Fibroblast of mammary gland (primary cell): ENCODE data around the gene EML2.

Experiments used
- DNase-seq: peaks from one replicate; pipeline ENCODE4 v3.0.0-alpha.2; 2010; ENCODE audit warnings: low read depth
- H3K4me3 ChIP-seq: 2 replicates; pipeline ENCODE4 v1.5.1; 2011; ENCODE audit warnings: low read depth, mild to moderate bottlenecking, low read length, moderate library complexity; ENCODE audit not compliant: control insufficient read depth
- TF ChIP-seq, protein P1 (sequence below): conservative IDR thresholded peaks from 2 replicates; pipeline ENCODE4 v1.5.1; 2011; ENCODE audit warnings: low read depth, low read length, inconsistent platforms; ENCODE audit not compliant: control insufficient read depth, insufficient read depth

EML2 gene

DNA sequence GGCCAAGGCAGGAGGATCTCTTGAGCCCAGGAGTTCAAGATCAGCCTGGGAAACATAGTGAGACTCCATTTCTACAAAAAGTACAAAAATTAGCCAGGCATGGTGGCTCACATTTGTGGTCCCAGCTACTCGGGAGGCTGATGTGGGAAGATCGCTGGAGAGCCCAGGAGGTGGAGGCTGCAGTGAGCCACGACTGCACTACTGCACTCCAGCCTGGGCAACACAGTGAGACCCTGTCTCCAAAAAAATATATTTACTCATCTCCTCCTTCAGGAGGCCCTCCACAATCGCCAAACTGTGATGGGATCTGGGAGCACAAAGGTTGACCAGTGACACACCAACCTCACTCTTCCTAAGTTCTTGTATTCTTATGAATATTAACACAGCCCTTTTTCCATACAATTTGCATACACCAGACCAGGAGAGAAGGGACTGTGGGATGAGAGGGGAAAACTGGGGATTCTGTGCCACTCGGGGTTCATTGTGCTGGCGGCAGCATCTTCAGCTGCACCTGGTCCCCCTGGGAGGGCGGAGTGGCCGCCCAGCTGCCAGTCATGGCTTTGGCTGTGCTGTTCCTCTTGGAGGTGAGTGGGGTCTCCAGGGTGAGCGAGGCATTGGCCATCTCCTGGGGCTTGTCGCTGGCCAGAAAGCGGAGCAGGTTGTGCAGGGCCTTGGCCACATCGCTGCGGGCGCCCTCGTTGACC lies 48.7 kb downstream of the EML2 start:
- TF ChIP-seq, protein P1, sequence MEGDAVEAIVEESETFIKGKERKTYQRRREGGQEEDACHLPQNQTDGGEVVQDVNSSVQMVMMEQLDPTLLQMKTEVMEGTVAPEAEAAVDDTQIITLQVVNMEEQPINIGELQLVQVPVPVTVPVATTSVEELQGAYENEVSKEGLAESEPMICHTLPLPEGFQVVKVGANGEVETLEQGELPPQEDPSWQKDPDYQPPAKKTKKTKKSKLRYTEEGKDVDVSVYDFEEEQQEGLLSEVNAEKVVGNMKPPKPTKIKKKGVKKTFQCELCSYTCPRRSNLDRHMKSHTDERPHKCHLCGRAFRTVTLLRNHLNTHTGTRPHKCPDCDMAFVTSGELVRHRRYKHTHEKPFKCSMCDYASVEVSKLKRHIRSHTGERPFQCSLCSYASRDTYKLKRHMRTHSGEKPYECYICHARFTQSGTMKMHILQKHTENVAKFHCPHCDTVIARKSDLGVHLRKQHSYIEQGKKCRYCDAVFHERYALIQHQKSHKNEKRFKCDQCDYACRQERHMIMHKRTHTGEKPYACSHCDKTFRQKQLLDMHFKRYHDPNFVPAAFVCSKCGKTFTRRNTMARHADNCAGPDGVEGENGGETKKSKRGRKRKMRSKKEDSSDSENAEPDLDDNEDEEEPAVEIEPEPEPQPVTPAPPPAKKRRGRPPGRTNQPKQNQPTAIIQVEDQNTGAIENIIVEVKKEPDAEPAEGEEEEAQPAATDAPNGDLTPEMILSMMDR: no peak
- no peak overlapping the region for H3K4me3 ChIP-seq
- DNase-seq: no peak

DNA sequence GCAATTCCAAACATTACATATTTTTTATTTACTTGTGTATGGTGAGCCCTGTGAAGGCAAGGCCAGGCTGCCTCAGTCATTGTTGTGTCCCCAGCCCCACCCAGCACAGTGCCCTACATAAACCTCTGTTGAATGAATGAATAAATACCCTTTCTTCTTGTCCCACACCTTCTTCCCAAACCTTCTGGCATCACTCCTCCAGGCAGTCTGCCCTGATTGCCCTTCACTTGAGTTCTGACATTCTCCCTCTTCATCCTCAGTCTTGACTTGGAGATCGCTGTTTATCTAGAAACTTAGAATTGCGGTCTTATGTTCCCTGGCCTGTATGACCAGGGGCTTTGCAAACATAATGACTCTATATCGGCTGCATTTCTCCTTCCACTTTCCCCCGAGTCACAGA lies 49.4 kb downstream of the EML2 start:
- no peak for DNase-seq
- TF ChIP-seq, protein P1: no peak
- no peak overlapping the region for H3K4me3 ChIP-seq

DNA sequence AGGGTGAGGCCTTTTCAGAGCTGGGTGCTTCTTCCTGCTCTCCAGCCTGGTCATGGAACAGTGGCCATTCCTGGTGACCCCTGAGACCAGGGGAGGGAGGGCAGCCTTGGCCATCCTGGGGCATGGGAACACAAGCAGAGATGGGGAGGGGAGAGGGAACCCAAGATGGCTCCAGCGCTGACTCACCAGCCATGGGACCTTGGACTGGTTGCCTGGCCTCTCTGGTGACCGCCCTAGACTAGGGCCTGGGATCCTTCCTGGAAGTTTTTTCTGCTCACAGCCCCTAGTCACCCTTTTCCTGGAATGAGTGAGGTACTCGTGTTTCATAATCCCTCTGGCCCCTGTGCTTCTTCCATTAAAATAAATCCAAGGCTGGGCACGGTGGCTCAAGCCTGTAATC lies 51.3 kb downstream of the EML2 start:
- DNase-seq: peak; percentile 39
- H3K4me3 ChIP-seq: no peak overlapping the region
- TF ChIP-seq, protein P1: no peak

DNA sequence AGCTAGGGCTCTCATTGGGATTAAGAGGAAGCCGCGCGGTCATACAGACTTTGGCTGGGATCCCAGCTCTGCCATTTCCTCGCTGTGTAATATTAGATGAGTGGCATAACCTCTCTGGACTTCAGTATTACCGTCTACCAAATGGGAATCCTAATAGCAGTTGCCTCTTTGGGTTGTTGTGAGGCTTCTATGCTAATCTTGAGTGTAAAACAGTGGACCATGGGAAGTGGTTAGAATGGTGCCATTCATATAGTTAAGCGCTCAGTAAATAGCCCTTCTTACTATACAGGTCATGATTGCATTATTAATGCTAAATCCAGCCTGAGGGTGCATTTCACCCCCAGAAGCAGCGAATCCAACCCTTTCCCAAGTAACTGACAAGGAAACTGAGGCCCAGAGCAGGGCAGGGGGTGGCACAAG lies 54.0 kb downstream of the EML2 start:
- TF ChIP-seq, protein P1: no peak
- DNase-seq: no peak
- peak overlapping the region; percentile 92 for H3K4me3 ChIP-seq

DNA sequence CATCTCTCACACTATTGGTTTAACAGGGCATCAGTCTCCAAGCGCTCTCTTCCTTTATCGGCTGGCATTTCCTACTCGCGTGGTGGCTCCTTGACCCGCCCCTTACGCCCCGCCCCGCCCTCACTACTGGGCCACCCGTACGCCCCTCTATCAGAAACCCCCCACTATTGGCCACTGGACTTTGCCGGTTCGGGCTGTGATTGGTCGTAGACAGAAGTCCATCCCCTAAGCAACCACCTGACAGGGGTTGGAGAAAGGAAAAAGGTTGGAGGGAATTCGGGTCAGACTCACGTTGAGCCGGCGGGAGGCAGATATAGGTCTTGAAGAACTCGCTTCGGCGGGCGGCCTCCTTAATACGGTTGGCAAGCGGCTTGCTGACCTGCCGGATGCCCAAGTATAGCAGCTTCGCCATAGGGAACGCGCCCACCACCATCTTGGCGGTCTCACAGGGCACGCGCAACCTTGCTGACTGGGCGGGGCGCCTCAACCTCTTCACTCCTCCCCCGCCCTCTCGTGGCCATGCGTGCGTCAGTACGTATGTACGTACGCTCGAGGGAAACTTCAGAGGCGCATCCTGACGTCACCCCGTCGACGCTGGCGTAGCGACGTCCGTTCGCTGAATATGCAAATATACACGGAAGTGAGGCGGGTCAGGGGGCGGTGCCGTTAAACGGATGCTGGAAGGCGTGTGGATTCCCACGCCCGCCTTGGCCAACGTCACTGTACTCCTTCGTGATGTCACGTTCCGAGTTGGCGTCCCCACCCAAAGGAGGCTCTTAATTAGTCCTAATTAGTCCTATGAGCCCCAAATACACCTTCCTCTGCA lies 54.7 kb downstream of the EML2 start, which contains the start of gene OPA3:
Gene OPA3 (minus strand): TSS at position 471 of the 826 bp plus-strand sequence. CDS start 38 bp downstream, at position 433.
- peak within 1 kb of the TSS; percentile 92 for H3K4me3 ChIP-seq
- DNase-seq: peak; percentile 100
- TF ChIP-seq, protein P1: no peak

DNA sequence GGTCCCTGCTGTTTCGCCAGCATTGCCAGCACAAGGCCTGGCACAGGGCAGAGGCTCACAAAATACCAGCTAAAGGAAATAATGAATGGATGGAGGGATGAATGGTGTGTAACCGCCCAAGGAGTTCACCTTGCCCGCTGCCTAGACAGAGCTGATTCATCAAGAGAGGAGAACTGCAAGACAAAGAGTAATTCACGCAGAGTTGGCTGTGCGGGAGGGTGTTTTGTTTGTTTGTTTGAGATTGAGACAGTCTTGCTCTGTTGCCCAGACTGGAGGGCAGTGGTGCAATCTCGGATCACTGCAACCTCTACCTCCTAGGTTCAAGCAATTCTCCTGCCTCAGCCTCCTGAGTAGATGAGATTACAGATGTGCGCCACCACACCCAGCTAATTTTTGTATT lies 57.6 kb downstream of the EML2 start:
- DNase-seq: no peak
- no peak overlapping the region for H3K4me3 ChIP-seq
- TF ChIP-seq, protein P1: no peak
